Muscle layer of colon (tissue), 2 donors: ENCODE measurements around the gene PPME1.
A peak's percentile ranks its signal among the peaks of the same experiment; 100 is the strongest.

Experiments used
- H3K27ac ChIP-seq: one replicate; pipeline ENCODE4 v1.7.0; 2013; ENCODE audit warnings: low read depth, mild to moderate bottlenecking, low read length, moderate library complexity
- H3K27me3 ChIP-seq, 2 donors: one replicate each; pipeline ENCODE4 v1.7.0; 2013; ENCODE audit warnings: low read length in 2 of 2, mild to moderate bottlenecking in 2 of 2; ENCODE audit not compliant: insufficient read depth in 2 of 2, control insufficient read depth in 1 of 2
- H3K36me3 ChIP-seq: one replicate; pipeline ENCODE4 v1.7.0; 2013; ENCODE audit warnings: mild to moderate bottlenecking, low read length; ENCODE audit not compliant: insufficient read depth
- H3K4me1 ChIP-seq: one replicate; pipeline ENCODE4 v1.7.0; 2013; ENCODE audit warnings: mild to moderate bottlenecking, low read length; ENCODE audit not compliant: insufficient read depth
- H3K4me3 ChIP-seq, 2 donors: one replicate each; pipeline ENCODE4 v1.7.0; 2013; ENCODE audit warnings: low read length in 2 of 2, low read depth in 1 of 2, mild to moderate bottlenecking in 1 of 2, moderate library complexity in 1 of 2
- H3K9ac ChIP-seq: one replicate; pipeline ENCODE4 v1.7.0; 2013; ENCODE audit warnings: low read length
- H3K9me3 ChIP-seq: one replicate; pipeline ENCODE4 v1.7.0; 2013; ENCODE audit warnings: mild to moderate bottlenecking, low read length
- donor health status: abdominal sarcoma.
- donor health status: Adenocarcinoma of cecum.

The PPME1 gene

DNA sequence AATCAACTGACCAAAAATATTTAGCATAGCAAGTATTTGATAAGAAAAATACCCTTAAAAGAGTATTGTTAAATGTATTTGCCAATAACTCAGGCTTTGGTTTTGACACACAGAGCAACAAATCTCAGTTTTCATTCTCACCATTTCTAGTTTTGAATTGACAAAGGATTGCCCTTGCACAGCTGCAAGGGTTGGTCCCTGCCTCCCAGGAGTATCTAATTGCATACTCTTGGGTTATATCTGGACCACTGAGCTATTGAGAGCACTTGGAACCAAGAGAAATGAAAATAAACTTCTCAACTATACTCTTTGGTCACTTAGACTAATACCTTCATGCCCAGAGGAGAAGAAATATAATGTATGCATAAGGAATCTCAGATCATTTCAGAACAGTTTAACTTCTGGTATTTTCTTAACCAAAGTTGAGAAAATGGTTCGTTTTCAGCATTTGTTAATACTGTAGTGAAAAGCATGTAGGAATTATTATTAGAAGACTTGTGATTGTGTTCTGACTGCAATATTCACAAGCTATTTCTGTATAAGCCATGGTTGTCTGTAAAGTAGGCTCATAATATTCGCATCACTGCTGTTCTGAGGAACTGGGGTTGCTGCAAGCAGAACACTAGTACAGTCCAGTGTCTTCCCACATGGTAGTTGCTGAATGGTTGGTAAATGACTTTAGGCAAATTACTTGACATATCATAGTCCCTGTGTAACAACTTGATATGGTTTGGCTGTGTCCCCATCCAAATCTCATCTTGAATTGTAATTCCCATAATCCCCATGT is 8.2 kb upstream of the PPME1 start:
- no peak overlapping the region for H3K4me3 ChIP-seq
- no peak overlapping the region for H3K27ac ChIP-seq
- H3K36me3 ChIP-seq: no peaks in the 10 kb centered on the region
- H3K27me3 ChIP-seq: no peaks in the 10 kb centered on the region
- no peaks in the 10 kb centered on the region for H3K4me1 ChIP-seq
- no peaks in the 10 kb centered on the region for H3K9me3 ChIP-seq
- no peak overlapping the region for H3K9ac ChIP-seq

DNA sequence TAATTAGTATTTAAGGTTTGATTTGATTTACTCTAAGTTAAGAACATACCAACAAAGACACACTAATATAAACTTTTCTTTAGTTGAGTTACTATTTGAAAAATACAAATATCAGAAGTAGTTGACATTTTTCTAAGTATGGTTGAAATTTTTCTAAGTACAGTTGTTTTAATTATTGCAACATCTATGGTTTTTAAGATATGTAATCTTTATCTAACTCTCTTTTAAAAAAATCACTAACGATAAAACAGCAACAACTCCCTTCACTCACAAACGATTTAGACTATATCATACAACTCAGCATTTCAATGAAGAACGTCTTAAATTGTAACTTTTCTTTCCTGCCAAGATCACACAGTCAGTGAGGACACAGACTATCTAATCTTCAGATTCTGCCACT is 2.3 kb upstream of the PPME1 start:
- no peak overlapping the region for H3K27ac ChIP-seq

DNA sequence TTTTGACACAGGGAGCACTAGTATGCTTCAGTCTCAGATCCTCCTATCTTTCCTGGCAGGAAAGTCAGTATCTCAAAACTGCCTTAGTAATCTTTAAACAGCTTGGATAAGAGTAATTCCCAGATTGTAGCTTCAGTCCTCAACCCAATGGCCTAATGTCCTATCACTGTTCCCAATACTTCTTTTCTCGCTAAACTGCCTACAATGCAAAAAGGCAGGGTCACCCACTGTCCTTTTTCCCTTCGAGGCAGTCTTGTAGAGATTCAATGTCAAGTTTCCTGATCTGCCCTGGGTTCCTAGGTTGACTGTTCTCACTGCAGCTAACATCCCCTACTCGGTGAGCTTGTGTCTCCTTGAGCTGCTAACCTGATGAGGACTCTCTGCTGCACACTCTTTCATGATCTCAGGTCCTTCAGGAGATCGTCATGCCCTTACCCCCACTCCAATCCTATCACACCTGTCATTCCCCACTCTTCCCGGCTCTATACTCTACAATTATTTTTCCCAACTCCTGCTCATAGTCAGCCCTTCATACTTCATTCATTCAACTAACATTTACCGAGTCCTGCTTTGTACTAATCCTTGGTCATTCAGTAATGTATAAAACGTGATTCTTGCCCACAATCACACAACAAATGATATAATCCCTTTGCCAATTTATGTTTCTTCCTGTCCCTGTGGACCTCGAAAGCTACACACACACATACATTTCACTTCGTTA is 1.2 kb upstream of the PPME1 start:
- H3K4me3 ChIP-seq: peak overlapping the region; percentile 34 to 87
- H3K36me3 ChIP-seq: no peaks in the 10 kb centered on the region
- peaks cover 32% of the 10 kb centered on the region for H3K4me1 ChIP-seq
- peak overlapping the region; percentile 77 for H3K9ac ChIP-seq
- H3K27ac ChIP-seq: peak overlapping the region; percentile 94
- no peaks in the 10 kb centered on the region for H3K27me3 ChIP-seq
- no peaks in the 10 kb centered on the region for H3K9me3 ChIP-seq

More for the DNA sequence above, 2.3 kb upstream of the PPME1 start:
- Histone ChIP-seq H3K9me3 (no peaks in the 10 kb centered on the region), H3K9ac (no peak overlapping the region), H3K4me1 (peaks cover 32% of the 10 kb centered on the region), H3K27me3 (no peaks in the 10 kb centered on the region), H3K36me3 (no peaks in the 10 kb centered on the region), H3K4me3 (no peak overlapping the region)

DNA sequence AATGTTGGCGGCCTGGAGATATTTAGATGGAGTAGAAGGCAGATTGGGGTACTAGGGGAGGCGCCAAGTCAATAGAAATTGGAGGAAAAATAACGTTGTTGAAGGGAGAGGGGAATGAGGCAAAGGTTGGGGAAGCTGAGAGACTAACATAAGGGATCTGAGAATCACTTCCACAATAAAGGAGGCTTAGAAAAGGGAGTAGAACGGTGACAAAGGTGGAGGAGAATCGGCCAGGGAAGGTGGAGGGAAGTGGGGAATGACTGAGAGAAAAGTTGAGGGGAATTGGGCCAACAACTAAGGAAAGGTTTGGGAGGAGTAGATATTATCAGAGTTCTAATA is 510 bp downstream of the PPME1 start:
- H3K9ac ChIP-seq: peak overlapping the region; percentile 91
- H3K9me3 ChIP-seq: no peaks in the 10 kb centered on the region
- H3K36me3 ChIP-seq: no peaks in the 10 kb centered on the region
- peaks cover 32% of the 10 kb centered on the region for H3K4me1 ChIP-seq
- peak overlapping the region; percentile 83 for H3K27ac ChIP-seq
- H3K4me3 ChIP-seq: peak overlapping the region; percentile 71 to 87
- no peaks in the 10 kb centered on the region for H3K27me3 ChIP-seq

DNA sequence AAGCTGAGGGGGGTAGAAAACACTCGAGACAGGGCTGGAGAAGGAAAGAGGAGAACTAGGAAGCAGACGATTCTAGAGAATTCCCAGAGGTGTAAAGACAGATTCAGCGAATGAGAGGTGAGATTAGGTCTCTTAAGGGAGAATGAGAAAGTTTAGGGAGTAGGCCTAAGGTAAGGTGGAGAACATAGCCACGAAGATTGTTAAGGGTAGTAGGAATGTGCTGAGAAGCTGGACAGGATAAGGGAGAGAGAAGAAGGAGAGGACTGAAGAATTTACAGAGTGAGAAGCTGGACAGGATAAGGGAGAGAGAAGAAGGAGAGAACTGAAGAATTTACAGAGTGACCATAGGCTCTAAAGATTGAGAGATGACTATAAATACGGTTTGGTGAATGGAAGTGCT is 908 bp downstream of the PPME1 start:
- Histone ChIP-seq H3K4me1 (peaks cover 32% of the 10 kb centered on the region), H3K27me3 (no peaks in the 10 kb centered on the region), H3K27ac (peak overlapping the region; percentile 83), H3K9ac (peak overlapping the region; percentile 91), H3K9me3 (no peaks in the 10 kb centered on the region), H3K36me3 (no peaks in the 10 kb centered on the region), H3K4me3 (peak overlapping the region; percentile 71 to 87)

DNA sequence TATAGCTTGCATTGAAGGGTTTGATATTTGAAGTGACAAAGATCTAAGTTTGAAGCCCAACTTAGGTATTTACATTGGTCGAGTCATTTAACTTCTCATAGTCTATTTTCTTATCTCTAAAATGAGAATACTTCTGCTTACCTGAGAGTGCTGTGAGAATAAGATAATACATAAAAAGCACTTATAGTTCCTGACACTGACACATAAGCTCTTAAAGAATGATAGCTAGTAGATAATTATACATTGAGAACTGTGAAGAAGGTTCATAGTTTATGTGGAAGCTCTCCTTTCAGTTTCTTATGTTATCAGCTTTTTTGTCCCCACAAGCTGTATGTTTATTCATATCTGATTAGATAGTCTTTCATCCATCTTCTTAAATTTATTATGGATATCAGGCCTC is 4.8 kb downstream of the PPME1 start:
- H3K36me3 ChIP-seq: no peaks in the 10 kb centered on the region
- H3K27ac ChIP-seq: no peak overlapping the region
- no peaks in the 10 kb centered on the region for H3K27me3 ChIP-seq
- no peaks in the 10 kb centered on the region for H3K9me3 ChIP-seq
- peaks cover 23% of the 10 kb centered on the region for H3K4me1 ChIP-seq
- no peak overlapping the region for H3K4me3 ChIP-seq
- no peak overlapping the region for H3K9ac ChIP-seq

DNA sequence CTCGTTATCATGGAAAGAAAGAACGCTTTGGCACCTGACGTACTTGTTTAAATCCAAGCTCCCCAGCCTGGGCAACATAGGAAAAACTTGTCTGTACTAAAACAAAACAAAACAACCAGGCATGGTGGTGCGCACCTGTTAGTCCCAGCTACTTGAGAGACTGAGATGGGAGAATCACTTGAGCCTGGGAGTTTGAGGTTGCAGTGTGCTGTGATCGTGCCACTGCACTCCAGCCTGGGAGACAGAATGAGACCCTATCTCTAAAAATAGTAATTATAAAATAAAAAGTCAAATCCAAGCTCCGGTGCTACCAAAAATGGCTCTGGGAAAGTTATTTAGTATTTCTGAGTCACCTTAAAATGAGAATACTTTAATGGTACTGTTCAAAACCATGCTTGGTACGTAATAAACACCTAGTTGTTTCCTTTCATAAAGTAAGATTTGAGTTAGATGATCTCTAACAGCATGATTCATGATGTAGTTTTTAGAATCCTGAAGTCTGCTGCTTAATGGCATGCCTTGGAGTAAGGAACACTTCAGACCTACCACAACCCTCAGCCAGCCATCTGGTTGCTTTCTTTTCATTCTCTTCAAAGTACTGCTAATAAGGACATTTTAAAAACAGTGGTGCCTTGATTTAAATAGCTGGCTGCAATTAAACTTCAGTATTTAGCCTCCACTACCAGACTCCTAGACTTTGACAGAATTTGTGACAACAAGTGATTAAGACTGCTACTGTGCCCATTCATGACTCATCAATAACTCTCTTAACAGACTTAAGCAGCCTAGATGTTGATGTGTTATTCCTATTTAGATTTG is 8.4 kb downstream of the PPME1 start:
- no peaks in the 10 kb centered on the region for H3K9me3 ChIP-seq
- no peaks in the 10 kb centered on the region for H3K36me3 ChIP-seq
- H3K4me1 ChIP-seq: peaks cover 8% of the 10 kb centered on the region
- no peak overlapping the region for H3K27ac ChIP-seq
- no peaks in the 10 kb centered on the region for H3K27me3 ChIP-seq
- H3K9ac ChIP-seq: no peak overlapping the region
- H3K4me3 ChIP-seq: no peak overlapping the region

DNA sequence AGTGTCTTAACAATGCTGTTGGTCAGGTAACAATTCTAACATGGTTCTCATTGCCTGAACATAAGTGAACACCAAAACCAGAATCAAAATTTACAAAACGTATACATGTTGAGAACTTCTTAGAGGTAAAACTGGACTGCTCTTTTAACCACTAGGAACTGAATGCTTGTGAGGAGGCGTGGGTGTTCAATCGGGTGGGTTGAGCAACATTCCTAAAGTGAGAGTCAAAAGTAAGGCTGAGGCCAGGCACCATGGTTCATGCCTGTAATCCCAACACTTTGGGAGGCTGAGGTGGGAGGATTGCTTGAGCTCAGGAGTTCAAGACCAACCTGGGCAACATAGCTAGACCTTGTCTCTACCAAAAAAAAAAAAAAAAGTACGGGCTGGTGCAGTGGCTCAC is 11.5 kb downstream of the PPME1 start:
- H3K27me3 ChIP-seq: no peaks in the 10 kb centered on the region
- H3K36me3 ChIP-seq: no peaks in the 10 kb centered on the region
- no peak overlapping the region for H3K4me3 ChIP-seq
- peaks cover 8% of the 10 kb centered on the region for H3K4me1 ChIP-seq
- H3K27ac ChIP-seq: no peak overlapping the region
- no peak overlapping the region for H3K9ac ChIP-seq
- no peaks in the 10 kb centered on the region for H3K9me3 ChIP-seq

DNA sequence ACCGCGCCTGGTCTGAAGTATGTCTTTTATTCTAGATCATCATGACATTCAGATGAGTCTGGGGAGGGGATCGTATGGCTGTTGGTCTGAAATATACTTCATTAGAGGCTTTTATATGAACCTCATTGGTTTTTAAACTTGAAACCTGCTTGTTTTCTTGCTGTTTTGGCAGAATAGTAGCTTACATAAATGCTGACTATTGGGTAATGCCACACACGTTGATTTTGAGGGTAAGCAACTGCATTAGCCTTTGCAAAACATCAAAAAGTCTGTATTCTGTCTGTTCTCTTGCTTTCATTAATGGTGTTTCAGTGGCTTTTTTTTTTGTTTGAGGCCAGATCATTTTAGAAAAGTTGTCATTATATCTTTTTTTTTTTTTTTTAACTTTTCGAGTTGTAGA is 14.2 kb downstream of the PPME1 start:
- Histone ChIP-seq H3K27me3 (no peaks in the 10 kb centered on the region), H3K9ac (no peak overlapping the region), H3K27ac (no peak overlapping the region), H3K9me3 (no peaks in the 10 kb centered on the region), H3K4me1 (no peaks in the 10 kb centered on the region), H3K4me3 (no peak overlapping the region), H3K36me3 (no peaks in the 10 kb centered on the region)

DNA sequence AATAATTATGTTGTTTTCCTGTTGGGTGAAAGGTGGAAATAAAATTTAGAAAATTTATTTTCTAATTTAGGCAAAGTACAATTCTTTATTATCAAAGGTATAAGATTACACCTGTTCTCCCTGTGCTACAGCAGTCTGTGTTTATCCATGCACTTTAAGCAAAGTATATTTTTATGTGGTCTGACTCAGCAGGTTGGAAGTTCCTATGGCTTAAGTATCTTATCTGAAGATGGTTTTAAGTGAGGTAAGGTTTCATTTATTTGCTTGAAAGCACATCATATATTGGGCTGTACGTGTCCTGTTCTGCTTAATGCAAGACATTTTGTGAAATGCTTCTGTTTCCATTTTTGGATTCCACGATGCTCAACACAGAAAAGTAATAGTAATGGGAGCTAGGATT is 14.6 kb downstream of the PPME1 start:
- no peaks in the 10 kb centered on the region for H3K9me3 ChIP-seq
- H3K27me3 ChIP-seq: no peaks in the 10 kb centered on the region
- H3K4me1 ChIP-seq: no peaks in the 10 kb centered on the region
- H3K4me3 ChIP-seq: no peak overlapping the region
- no peak overlapping the region for H3K27ac ChIP-seq
- H3K36me3 ChIP-seq: no peaks in the 10 kb centered on the region
- H3K9ac ChIP-seq: no peak overlapping the region

DNA sequence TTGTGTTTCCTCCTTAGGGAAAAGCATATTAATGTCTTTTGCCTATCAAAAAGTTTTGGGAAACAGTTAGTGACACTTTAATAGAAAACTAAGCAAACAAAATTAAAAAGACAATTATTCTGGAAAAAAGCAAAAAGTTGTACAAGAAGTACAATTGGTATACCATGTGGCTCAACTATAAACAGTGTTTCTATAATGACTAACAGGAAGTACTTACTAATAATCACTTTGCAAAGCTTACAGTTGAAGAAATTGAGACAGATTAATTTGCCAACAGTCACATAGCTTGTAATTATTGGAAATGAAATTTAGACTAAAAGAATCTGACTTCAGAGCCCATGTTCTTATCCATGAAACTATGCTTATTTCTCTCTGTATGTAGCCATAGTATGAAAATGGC is 24.7 kb downstream of the PPME1 start:
- no peaks in the 10 kb centered on the region for H3K4me1 ChIP-seq
- no peaks in the 10 kb centered on the region for H3K9me3 ChIP-seq
- no peaks in the 10 kb centered on the region for H3K27me3 ChIP-seq
- H3K4me3 ChIP-seq: no peak overlapping the region
- H3K36me3 ChIP-seq: no peaks in the 10 kb centered on the region
- no peak overlapping the region for H3K27ac ChIP-seq
- no peak overlapping the region for H3K9ac ChIP-seq
